ENCODE measurements around the gene TBL1X.

The TBL1X gene

DNA sequence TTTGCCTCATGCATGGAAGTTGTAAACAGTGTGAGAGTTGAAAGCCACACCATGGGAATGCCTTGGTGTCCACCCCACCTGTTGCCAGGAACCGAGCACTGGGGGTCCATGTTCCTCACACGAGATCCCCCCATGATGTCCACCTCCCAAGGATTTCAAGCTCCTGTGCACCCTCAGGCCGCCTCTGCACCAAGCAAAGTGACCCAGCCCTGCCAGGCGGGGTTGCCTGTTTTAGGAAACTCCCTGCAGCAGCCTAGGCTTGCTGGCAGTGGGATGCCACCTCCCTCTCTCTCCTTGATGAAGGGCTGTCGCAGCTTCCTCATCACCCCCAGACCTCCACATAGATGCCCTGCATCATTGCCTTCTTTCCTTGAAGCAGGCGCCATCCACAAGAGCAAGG, 218.0 kb downstream of the TBL1X start:
- H3K4me3 ChIP-seq (ENCODE audit: low read depth, low read length), result no peak overlapping the region
- no peaks in the 10 kb centered on the region for H3K27me3 ChIP-seq (ENCODE audit: control insufficient read depth, insufficient read depth, low read length)
- no peak overlapping the region for H3K9ac ChIP-seq (ENCODE audit: low read depth, low read length)
- H3K9me3 ChIP-seq (ENCODE audit: control insufficient read depth, insufficient read depth, low read length), result peaks cover 3% of the 10 kb centered on the region
- no peaks in the 10 kb centered on the region for H3K4me1 ChIP-seq (ENCODE audit: control insufficient read depth, insufficient read depth, low read length)
- peaks cover 6% of the 10 kb centered on the region for H3K36me3 ChIP-seq (ENCODE audit: control insufficient read depth, insufficient read depth, low read length)

DNA sequence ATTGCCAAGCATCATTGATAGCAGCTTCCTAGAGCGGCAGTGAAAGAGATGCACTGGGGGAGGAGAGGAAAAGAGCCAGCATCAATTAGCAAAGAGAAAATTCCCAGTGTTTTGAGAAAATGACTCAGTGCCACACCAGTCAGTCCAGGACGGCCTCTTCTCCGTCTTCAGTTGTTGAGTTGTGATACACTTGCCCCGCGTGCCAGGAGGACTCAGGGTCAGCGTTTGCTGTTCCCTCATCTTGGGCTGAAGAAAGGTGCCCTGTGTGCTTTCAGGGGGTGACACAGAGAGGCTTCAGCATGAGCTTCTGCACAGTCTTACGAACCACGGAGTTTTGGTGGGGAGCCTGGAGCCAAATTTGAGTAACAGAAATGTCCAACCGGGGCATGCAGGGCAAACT, 218.5 kb downstream of the TBL1X start:
- no peaks in the 10 kb centered on the region for H3K27me3 ChIP-seq (ENCODE audit: control insufficient read depth, insufficient read depth, low read length)
- peaks cover 6% of the 10 kb centered on the region for H3K36me3 ChIP-seq (ENCODE audit: control insufficient read depth, insufficient read depth, low read length)
- H3K4me3 ChIP-seq (ENCODE audit: low read depth, low read length), result no peak overlapping the region
- no peaks in the 10 kb centered on the region for H3K4me1 ChIP-seq (ENCODE audit: control insufficient read depth, insufficient read depth, low read length)
- peaks cover 3% of the 10 kb centered on the region for H3K9me3 ChIP-seq (ENCODE audit: control insufficient read depth, insufficient read depth, low read length)
- no peak overlapping the region for H3K9ac ChIP-seq (ENCODE audit: low read depth, low read length)

DNA sequence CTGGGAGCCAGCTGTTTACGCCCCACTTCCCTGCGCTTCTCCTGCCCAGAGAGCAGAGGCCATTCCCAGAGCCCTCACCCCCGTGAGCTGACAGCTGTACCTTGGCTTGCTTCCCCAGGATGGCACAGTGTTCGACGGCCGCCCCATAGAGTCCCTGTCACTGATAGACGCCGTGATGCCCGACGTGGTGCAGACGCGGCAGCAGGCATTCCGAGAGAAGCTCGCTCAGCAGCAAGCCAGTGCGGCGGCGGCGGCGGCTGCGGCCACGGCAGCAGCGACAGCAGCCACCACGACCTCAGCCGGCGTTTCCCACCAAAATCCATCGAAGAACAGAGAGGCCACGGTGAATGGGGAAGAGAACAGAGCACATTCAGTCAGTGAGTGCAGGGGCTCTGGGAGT, 223.0 kb downstream of the TBL1X start:
- Histone ChIP-seq H3K36me3 (ENCODE audit: control insufficient read depth, insufficient read depth, low read length) (peaks cover 7% of the 10 kb centered on the region), H3K9ac (ENCODE audit: low read depth, low read length) (no peak overlapping the region), H3K27me3 (ENCODE audit: control insufficient read depth, insufficient read depth, low read length) (no peaks in the 10 kb centered on the region), H3K4me1 (ENCODE audit: control insufficient read depth, insufficient read depth, low read length) (no peaks in the 10 kb centered on the region), H3K9me3 (ENCODE audit: control insufficient read depth, insufficient read depth, low read length) (no peaks in the 10 kb centered on the region), H3K4me3 (ENCODE audit: low read depth, low read length) (no peak overlapping the region)

DNA sequence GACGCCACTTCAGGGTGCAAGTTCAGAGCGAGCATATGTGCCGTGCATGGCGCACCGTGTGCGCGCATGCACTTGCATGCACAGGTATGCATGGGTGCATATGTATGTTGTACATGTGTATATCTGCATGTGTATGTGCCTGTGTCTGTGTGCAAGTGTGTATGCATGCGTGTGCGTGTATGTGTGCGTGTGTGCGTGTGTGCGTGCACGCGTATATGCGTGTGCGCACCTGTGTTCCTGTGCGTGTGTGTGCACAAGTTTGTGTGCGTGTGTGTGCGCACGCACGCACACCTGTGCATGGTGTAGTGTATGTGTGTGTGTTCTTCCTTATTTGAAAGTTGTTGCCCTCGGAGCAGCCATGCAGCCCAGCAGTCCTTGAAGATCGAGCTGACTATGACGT, 224.0 kb downstream of the TBL1X start:
- Histone ChIP-seq H3K9ac (ENCODE audit: low read depth, low read length) (no peak overlapping the region), H3K36me3 (ENCODE audit: control insufficient read depth, insufficient read depth, low read length) (peaks cover 10% of the 10 kb centered on the region), H3K9me3 (ENCODE audit: control insufficient read depth, insufficient read depth, low read length) (no peaks in the 10 kb centered on the region)

DNA sequence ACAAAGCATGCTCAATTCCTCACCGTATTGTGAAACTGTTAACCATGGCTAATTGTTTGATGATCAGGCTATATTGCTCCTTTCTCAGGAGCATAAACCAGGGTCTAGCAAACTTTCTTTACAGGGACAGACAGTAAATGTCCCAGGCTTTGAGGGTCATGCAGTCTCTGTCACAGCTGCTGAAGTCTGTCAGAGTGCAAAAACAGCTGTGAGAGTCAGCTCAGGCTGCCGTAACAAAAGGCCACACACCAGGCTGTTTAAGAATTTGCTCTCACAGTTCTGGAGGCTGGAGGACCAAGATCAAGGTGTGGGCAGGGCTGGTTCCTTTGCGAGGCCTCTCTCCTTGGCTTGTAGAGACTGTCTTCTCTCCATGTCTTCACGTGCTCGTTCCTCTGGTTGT, 225.2 kb downstream of the TBL1X start:
- Histone ChIP-seq H3K27me3 (ENCODE audit: control insufficient read depth, insufficient read depth, low read length) (no peaks in the 10 kb centered on the region), H3K36me3 (ENCODE audit: control insufficient read depth, insufficient read depth, low read length) (peaks cover 12% of the 10 kb centered on the region)

More for the DNA sequence above, 224.0 kb downstream of the TBL1X start:
- Histone ChIP-seq H3K27me3 (ENCODE audit: control insufficient read depth, insufficient read depth, low read length) (no peaks in the 10 kb centered on the region), H3K4me3 (ENCODE audit: low read depth, low read length) (no peak overlapping the region), H3K4me1 (ENCODE audit: control insufficient read depth, insufficient read depth, low read length) (no peaks in the 10 kb centered on the region)

DNA sequence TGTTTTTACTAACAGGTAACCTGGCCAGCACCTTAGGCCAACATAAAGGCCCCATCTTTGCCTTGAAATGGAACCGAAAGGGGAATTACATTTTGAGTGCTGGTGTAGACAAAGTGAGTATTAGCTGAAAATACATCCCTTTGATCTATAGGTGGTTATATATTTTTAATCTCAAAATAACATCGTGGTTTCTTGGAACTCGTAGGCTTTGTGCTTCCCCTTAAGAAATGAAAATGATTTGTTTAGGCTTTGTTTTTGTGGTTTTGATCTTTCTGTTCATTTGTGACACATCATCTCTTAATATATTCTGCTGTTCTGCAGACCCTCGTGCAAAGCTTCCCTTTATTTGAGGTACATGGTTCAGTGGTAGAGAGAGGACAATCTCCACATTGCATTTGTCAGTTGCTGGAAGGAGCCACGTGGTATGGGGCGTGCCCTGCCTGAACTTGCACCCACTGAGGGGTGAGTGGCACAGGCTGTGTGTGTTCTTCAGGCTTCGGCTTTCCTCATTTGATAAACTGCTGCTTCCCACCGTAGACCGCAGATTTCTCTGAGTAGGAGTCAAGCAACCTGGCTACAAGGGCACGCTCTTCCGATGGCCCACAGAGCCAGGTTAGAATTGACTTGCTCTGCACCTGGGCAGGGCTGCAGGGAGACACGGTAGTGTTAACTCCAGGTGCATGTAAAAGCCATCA, 228.6 kb downstream of the TBL1X start:
- Histone ChIP-seq H3K9ac (ENCODE audit: low read depth, low read length) (no peak overlapping the region), H3K36me3 (ENCODE audit: control insufficient read depth, insufficient read depth, low read length) (peaks cover 8% of the 10 kb centered on the region), H3K4me3 (ENCODE audit: low read depth, low read length) (no peak overlapping the region), H3K9me3 (ENCODE audit: control insufficient read depth, insufficient read depth, low read length) (peaks cover 2% of the 10 kb centered on the region), H3K4me1 (ENCODE audit: control insufficient read depth, insufficient read depth, low read length) (no peaks in the 10 kb centered on the region), H3K27me3 (ENCODE audit: control insufficient read depth, insufficient read depth, low read length) (no peaks in the 10 kb centered on the region)

More for the DNA sequence above, 225.2 kb downstream of the TBL1X start:
- H3K4me1 ChIP-seq (ENCODE audit: control insufficient read depth, insufficient read depth, low read length), result no peaks in the 10 kb centered on the region
- H3K4me3 ChIP-seq (ENCODE audit: low read depth, low read length), result no peak overlapping the region
- H3K9me3 ChIP-seq (ENCODE audit: control insufficient read depth, insufficient read depth, low read length), result no peaks in the 10 kb centered on the region
- H3K9ac ChIP-seq (ENCODE audit: low read depth, low read length), result no peak overlapping the region

DNA sequence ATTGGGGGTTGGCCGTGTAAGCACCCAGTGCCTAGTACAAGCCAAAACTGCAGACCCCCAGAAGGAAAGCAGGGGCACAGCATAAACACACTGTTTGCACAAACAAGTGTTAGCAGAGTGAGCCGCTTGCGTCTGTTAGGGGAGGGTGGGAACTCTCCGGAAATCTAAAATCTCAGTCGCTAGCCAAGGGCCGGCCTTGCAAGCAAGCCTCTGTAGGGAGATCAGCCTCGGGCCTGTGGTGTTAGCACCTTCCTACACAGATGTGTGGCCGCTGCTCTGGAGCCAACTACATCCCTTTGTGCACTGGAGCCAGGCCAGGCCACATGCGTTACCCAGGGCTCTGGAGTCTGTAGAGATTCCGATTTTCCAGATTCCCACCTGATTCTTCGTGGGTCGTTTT, 233.7 kb downstream of the TBL1X start:
- H3K4me3 ChIP-seq (ENCODE audit: low read depth, low read length), result no peak overlapping the region
- no peaks in the 10 kb centered on the region for H3K4me1 ChIP-seq (ENCODE audit: control insufficient read depth, insufficient read depth, low read length)
- H3K27me3 ChIP-seq (ENCODE audit: control insufficient read depth, insufficient read depth, low read length), result no peaks in the 10 kb centered on the region
- H3K36me3 ChIP-seq (ENCODE audit: control insufficient read depth, insufficient read depth, low read length), result peaks cover 4% of the 10 kb centered on the region
- no peak overlapping the region for H3K9ac ChIP-seq (ENCODE audit: low read depth, low read length)
- peaks cover 2% of the 10 kb centered on the region for H3K9me3 ChIP-seq (ENCODE audit: control insufficient read depth, insufficient read depth, low read length)

DNA sequence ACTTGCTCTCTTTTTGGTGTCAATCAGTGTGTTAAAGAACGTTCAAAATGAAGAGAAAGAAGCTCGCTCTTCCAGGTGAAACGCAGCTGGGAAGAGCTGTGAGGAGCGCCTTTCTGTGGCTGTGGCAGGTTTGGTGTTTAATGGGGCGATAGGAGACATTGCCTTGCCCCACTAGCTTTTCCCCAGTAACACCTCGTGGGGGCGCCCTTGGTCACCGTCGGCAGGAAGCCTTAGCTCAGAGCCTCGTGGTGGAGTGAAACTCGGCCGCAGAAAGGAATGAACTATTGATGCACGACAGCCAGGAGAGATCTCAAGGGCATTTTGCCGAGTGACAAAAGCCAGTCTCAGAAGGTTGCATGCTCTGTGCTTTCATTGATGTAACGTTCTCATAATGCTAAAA, 235.7 kb downstream of the TBL1X start:
- H3K9me3 ChIP-seq (ENCODE audit: control insufficient read depth, insufficient read depth, low read length), result peaks cover 2% of the 10 kb centered on the region
- H3K9ac ChIP-seq (ENCODE audit: low read depth, low read length), result no peak overlapping the region
- H3K4me3 ChIP-seq (ENCODE audit: low read depth, low read length), result no peak overlapping the region
- no peaks in the 10 kb centered on the region for H3K36me3 ChIP-seq (ENCODE audit: control insufficient read depth, insufficient read depth, low read length)
- H3K27me3 ChIP-seq (ENCODE audit: control insufficient read depth, insufficient read depth, low read length), result no peaks in the 10 kb centered on the region
- H3K4me1 ChIP-seq (ENCODE audit: control insufficient read depth, insufficient read depth, low read length), result no peaks in the 10 kb centered on the region

DNA sequence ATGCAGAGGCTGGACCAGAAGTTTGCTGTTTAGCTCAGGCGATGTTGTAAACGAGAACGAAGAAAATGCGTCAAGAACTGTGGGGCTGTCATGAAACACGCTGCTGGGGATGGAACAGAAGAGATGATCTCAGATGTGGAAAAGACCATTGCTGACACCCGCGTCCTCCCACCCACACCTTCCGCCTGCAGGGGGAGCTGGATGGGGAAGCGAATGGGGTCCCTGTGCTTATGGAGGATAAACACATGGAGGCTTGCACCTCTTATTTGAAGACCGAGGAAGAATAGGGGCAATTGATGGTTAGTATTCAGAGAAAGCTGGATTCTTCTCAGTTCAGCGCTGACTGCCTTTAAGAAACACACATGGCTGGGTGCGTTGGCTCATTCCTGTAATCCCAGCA, 236.9 kb downstream of the TBL1X start:
- H3K4me3 ChIP-seq (ENCODE audit: low read depth, low read length), result no peak overlapping the region
- no peaks in the 10 kb centered on the region for H3K9me3 ChIP-seq (ENCODE audit: control insufficient read depth, insufficient read depth, low read length)
- H3K4me1 ChIP-seq (ENCODE audit: control insufficient read depth, insufficient read depth, low read length), result no peaks in the 10 kb centered on the region
- no peaks in the 10 kb centered on the region for H3K27me3 ChIP-seq (ENCODE audit: control insufficient read depth, insufficient read depth, low read length)
- no peak overlapping the region for H3K9ac ChIP-seq (ENCODE audit: low read depth, low read length)
- no peaks in the 10 kb centered on the region for H3K36me3 ChIP-seq (ENCODE audit: control insufficient read depth, insufficient read depth, low read length)

DNA sequence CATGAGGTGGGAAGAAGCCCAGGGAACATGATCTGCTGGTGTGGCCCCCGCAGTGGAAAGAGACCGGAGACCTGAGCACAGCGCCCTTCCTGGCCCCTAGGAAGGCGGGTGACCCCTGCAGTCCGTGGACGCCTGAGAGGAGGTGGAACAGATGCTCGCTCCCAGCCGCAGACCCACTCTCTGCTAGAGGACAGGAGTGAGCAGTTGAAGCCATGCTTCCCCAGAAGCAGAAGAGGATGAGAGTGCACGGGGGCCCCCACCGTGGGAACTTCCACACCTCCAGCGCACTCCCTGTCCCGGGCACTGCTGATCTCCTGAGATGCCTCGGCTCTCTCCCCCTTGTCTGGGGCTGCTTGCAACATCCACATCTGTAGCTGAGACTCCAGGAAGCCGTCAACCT, 238.5 kb downstream of the TBL1X start:
- Histone ChIP-seq H3K27me3 (ENCODE audit: control insufficient read depth, insufficient read depth, low read length) (no peaks in the 10 kb centered on the region), H3K4me3 (ENCODE audit: low read depth, low read length) (no peak overlapping the region)

DNA sequence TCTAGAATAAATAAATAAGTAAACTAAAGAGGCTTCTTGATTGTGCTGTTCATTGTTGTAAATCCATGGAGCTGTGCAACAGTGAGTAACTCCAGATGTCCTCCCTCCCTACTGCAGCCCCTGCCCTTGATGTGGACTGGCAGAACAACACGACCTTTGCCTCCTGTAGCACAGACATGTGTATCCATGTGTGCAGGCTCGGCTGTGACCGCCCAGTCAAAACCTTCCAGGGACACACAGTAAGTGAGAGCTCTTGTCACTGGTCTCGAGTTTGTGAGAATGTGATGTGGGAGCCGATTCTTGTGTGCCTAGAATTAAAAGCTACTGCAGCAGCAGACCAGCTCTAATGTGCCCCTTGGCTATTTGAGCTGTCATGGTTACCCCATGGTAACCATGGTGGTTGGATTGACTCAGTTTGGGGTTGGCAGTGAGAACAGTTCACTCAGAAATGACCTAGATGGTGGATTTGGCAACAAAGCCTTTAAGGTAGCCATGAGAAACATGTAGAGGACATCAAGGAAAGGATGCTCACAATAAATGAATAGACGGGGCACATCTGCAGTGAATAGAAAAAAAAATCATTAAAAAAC, 240.1 kb downstream of the TBL1X start:
- no peaks in the 10 kb centered on the region for H3K36me3 ChIP-seq (ENCODE audit: control insufficient read depth, insufficient read depth, low read length)
- H3K4me1 ChIP-seq (ENCODE audit: control insufficient read depth, insufficient read depth, low read length), result no peaks in the 10 kb centered on the region
- no peak overlapping the region for H3K9ac ChIP-seq (ENCODE audit: low read depth, low read length)
- no peaks in the 10 kb centered on the region for H3K9me3 ChIP-seq (ENCODE audit: control insufficient read depth, insufficient read depth, low read length)
- H3K27me3 ChIP-seq (ENCODE audit: control insufficient read depth, insufficient read depth, low read length), result no peaks in the 10 kb centered on the region
- no peak overlapping the region for H3K4me3 ChIP-seq (ENCODE audit: low read depth, low read length)

More for the DNA sequence above, 238.5 kb downstream of the TBL1X start:
- Histone ChIP-seq H3K9ac (ENCODE audit: low read depth, low read length) (no peak overlapping the region), H3K4me1 (ENCODE audit: control insufficient read depth, insufficient read depth, low read length) (no peaks in the 10 kb centered on the region), H3K9me3 (ENCODE audit: control insufficient read depth, insufficient read depth, low read length) (no peaks in the 10 kb centered on the region), H3K36me3 (ENCODE audit: control insufficient read depth, insufficient read depth, low read length) (no peaks in the 10 kb centered on the region)

DNA sequence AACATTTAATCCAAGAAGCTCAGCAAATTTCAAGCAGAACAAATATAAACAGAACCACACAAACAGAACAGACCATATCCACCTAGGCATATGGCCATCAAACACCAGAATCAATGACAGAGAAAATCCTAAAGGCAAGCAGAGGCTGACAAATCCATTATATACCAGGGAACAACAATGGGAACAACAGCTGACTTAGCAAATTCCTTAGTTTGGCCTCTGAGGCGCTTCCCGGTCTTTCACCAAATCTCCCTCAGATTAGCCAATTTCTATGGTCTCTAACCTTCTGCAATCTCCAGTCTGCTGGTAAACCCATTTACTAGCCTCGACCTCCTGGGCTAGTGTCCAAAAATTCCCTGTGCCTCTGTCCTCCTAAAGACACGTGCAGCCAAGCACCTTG, 241.6 kb downstream of the TBL1X start:
- no peaks in the 10 kb centered on the region for H3K27me3 ChIP-seq (ENCODE audit: control insufficient read depth, insufficient read depth, low read length)
- no peaks in the 10 kb centered on the region for H3K36me3 ChIP-seq (ENCODE audit: control insufficient read depth, insufficient read depth, low read length)

More for the DNA sequence above, 241.6 kb downstream of the TBL1X start:
- H3K4me1 ChIP-seq (ENCODE audit: control insufficient read depth, insufficient read depth, low read length), result no peaks in the 10 kb centered on the region
- no peaks in the 10 kb centered on the region for H3K9me3 ChIP-seq (ENCODE audit: control insufficient read depth, insufficient read depth, low read length)
- no peak overlapping the region for H3K4me3 ChIP-seq (ENCODE audit: low read depth, low read length)
- H3K9ac ChIP-seq (ENCODE audit: low read depth, low read length), result no peak overlapping the region
